ENCODE measurements around the gene NR3C1.
"Not testable (repeated sequence)": the region's sequence is repeated elsewhere in the genome, so short reads cannot be mapped to it uniquely, and the experiment has no call there.

NR3C1 gene

DNA sequence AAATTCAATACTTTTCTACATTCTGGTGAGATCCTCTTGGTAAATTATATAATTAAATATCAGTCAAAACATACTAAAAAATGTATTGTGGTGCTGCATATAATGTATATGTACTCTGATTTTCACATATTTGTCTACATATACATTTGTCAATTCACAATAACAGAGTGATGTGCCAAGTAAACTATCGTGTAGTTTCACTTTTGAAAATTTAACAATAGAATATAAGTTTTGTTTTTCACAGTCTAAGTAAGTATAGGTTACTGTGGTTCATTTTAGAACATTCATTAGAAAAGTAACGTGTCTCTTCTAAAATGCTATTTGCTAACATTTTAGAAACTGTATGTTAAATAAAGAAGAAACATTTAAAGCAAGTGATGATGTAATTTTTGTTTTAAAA is 73.6 kb downstream of the NR3C1 start:
- no peak for DNase-seq

GRCh38 chr5:143328589-143329220 is 74.8 kb downstream of the NR3C1 start:
- DNase-seq: no peak

- not testable (repeated sequence) for DNase-seq
Measured at GRCh38 chr5:143325086-143325485, 78.4 kb downstream of the NR3C1 start.

GRCh38 chr5:143322931-143323630 is 80.4 kb downstream of the NR3C1 start:
- not testable (repeated sequence) for DNase-seq

DNA sequence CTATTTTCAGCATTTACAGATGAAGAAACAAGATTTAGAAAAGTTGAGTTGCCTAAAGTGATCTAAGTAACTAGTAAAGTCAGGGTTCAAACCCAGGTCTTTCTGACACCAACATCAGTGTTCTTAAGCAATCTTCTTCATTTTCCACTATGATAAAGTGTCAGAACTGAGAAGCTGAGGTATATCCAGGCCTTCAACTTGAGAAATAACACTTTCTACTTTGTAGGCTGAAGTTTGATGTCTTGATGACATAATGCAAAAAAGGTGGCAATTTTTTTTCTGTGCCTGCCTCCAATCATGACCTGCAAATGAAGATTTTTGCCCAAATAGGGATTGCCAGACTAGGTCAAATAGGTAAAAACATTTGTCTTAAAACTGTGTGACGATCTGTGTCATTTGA is 81.3 kb downstream of the NR3C1 start:
- DNase-seq: no peak

GRCh38 chr5:143319437-143320227 is 83.9 kb downstream of the NR3C1 start:
- DNase-seq: no peak

DNA sequence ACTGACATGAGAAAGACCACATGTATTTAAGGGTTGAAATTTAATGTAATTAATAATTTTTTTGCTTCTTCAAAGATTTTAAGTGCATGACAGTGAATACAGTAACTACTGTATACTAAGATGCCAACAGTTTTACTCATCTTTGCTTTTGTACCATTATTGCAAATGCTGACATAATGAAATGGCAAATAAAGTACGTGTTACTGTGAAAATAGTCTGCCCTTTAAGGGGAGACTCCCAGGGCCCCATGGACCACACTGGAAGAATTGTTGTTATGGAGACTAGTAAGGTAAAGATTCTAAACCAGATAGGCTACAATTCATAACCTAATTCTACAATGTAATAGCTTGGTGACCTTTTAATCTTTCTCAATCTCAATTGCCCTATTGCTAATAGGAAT is 84.7 kb downstream of the NR3C1 start:
- no peak for DNase-seq

DNA sequence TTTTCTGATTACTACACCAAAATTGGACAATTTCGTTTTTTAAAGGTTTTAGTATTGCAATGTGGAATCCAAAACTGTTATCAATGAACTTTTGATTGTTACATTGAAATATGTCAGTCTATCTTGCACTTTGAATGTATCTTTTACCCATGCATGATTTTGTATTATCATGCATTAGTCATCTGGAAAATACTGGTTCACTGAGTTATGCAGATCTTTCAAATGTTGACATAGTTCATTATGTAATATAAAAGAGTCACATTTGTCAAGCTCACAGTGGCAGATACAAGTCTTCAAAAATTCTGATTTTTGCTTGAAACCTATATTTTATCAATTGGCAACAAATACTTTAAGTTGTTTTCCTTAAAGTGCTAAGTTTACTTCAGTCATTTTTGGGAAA is 85.2 kb downstream of the NR3C1 start:
- no peak for DNase-seq

GRCh38 chr5:143316844-143317631 is 86.4 kb downstream of the NR3C1 start:
- no peak for DNase-seq

GRCh38 chr5:143316337-143316736 is 87.1 kb downstream of the NR3C1 start:
- DNase-seq: no peak

DNA sequence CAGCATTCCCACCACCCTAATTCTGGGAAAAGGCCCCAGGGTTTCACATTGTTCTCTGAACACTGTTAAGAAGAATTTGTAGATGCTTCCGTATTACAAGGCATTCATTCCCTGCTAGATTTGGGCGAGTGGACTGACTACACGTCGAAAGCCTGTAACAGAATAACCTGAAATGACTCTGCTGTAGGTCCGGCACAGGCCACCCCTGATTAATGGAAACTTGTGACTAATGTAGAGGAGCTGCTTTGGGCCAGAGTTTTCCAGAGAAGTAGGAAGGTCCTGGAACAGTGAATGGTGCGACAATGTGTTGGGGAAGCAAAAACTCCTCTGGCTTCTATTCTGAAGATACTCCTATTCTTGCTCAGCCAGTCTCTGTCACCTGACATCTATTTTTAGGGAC is 87.6 kb downstream of the NR3C1 start:
- DNase-seq: no peak

GRCh38 chr5:143315214-143315613 is 88.3 kb downstream of the NR3C1 start:
- no peak for DNase-seq

GRCh38 chr5:143314659-143315058 is 88.8 kb downstream of the NR3C1 start:
- DNase-seq: no peak

- no peak for DNase-seq
Measured at GRCh38 chr5:143314099-143314498, 89.4 kb downstream of the NR3C1 start.

DNA sequence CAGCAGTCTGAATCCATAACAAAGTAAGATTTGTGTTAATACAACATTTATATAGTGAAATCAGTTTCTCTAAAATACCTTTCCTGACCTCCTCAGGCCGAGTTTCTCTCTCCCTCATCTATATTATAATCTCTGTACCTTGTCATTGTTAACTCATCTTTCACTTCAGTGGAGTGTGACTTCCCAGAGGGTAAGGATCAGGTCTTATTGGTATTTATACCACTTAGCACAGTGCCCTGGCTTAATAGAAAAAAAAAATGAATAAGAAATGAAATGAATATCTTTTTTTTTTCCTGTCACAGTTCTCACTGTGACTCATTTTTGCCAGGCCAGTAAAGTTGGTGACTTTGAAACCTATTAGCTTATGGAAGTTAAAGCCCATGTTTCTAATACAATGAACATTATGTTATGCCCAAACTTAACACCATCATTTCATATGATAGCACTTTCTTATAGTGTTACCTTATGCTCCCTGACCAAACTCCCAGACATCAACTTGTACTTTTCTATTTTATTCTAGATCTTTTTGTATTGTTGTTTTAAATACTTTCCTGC is 90.1 kb downstream of the NR3C1 start:
- no peak for DNase-seq

- DNase-seq: no peak
Measured at GRCh38 chr5:143312822-143313221, 90.7 kb downstream of the NR3C1 start.

DNA sequence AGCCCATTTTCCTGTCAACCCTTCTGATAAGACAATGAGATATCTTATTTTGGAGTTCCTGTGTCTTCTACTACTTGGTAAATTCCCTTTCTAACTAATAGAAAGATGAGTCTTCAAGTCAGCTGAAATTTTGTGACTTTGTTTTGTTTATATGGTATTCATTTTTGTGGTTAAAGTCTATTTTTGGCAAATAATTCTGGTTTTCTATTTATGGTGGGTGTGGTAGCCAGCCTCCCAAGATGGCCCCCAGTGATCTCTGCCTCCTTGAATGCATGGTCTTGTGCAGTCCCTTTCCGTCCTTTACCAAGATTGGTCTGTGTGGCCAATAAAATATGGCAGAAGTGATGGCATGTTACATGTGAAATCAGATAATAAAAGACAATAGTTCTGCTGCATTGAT is 91.5 kb downstream of the NR3C1 start:
- no peak for DNase-seq

DNA sequence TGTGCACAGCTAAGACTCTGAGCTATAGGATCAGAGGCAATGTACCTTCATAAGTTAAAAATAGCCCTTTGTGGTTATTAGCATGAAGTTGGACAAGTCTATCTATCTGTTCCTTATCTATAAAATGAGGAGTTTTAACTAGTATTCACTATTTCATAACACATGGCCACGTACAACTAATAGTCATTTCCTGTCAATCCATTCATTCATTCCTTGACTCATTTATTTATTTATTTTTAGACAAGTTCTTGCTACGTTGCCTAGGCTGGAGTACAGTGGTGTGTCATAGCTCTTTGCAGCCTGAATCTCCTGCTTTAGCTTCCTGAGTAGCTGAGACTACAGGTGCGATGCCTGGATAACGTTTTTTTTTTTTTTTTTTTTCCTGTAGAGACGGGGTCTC is 92.1 kb downstream of the NR3C1 start:
- no peak for DNase-seq

DNA sequence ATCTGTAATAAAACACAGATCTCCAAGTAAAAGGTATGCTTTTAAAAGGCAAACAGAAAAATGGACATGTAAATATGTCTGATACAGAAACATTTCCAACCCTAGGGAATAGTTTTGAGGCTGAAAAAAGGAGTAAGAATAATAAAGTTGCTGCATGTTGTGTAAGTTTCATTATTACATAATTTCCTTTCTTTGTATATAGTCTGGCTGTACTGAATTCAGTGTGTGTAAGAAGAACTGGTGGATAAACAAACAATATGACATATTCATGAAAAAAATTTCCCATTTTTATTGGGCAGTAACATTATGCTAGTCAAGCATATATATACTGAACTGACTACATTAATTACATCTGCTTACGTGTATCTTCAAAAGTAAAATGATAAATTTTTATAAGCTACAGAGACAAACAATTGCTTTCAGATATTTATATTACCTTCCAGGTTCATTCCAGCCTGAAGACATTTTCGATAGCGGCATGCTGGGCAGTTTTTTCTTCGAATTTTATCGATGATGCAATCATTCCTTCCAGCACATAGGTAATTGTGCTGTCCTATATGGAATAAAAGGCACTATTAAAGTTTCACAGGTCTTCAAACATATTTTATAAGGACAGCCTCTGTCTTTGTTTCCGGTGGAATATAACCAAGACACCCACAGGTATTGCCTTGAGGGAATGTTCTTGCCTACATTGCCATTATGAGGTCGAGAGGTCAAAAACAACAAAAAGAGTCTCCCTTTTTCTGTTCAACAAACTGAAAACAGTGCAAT is 93.6 kb downstream of the NR3C1 start:
- DNase-seq: no peak

GRCh38 chr5:143308731-143309130 is 94.8 kb downstream of the NR3C1 start:
- DNase-seq: no peak

DNA sequence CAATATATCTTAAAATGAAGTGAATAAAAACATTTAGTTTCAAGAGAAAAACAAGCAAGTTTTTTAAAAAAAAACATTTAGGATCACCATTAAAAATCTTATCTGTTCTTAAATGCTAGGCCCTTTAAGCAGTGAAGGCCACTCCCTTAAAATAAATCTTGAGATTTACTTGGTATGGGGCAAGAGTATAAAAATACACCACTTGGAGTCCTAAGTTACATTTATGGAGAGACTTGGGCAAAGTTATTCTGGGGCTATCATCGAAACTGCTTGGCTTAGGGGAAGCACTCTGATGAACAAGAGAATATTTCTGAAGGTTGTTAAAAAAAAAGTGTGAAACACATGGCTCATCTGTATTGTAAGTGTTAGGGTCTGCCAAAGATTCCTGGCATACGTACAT is 97.4 kb downstream of the NR3C1 start:
- no peak for DNase-seq

GRCh38 chr5:143304836-143305475 is 98.5 kb downstream of the NR3C1 start:
- no peak for DNase-seq
